PFSK-1 (cell line): Measurements from ENCODE around the gene ARHGAP19.

Experiments
- POLR2AphosphoS5 ChIP-seq: IDR thresholded peaks from 2 replicates; pipeline ENCODE4 v1.6.1; 2012; ENCODE audit warnings: low read depth, mild to moderate bottlenecking, control low read depth, low read length, moderate library complexity
- REST ChIP-seq, 2 experiments: IDR thresholded peaks; 2 replicates each; pipeline versions ENCODE4 v1.6.1 to v1.8.0; 2011 to 2012; ENCODE audit warnings: low read depth in 2 of 2, low read length in 2 of 2, control low read depth in 1 of 2, inconsistent platforms in 1 of 2, mild to moderate bottlenecking in 1 of 2, moderate library complexity in 1 of 2; ENCODE audit not compliant: insufficient read depth in 1 of 2
- SIN3A ChIP-seq: IDR thresholded peaks from 2 replicates; pipeline ENCODE4 v1.6.1; 2012; ENCODE audit warnings: mild to moderate bottlenecking, low read length, moderate library complexity, borderline replicate concordance; ENCODE audit not compliant: insufficient read depth
- TAF1 ChIP-seq: IDR thresholded peaks from 2 replicates; pipeline ENCODE4 v1.6.1; 2012; ENCODE audit warnings: low read length, control low read depth, borderline replicate concordance; ENCODE audit not compliant: insufficient read depth

GRCh38 chr10:97300980-97301379 is 8.5 kb upstream of the ARHGAP19 start:
- TF ChIP-seq TAF1, result no peak
- TF ChIP-seq POLR2AphosphoS5, result no peak
- no peak for TF ChIP-seq REST (IDR thresholded peaks at IDR 0.05; ENCODE audit: insufficient read depth in 1 of 2, low read depth in 2 of 2, low read length in 2 of 2)
- no peak for TF ChIP-seq SIN3A
